H1 (cell line): Measurements from ENCODE around the gene SMAD1. TPM values are rescaled to one million over a fixed set of nuclear protein-coding genes. Genes with fewer than 3 reads are reported as not detected.

ENCODE experiments used
- CTCF ChIA-PET: fragments of 300-600 bp; sonication (Branson Sonifier 250); formaldehyde crosslinking; loops from one replicate; lab custom pipeline; 2021; ENCODE audit not compliant: partially characterized antibody; lab: Charles Lee
- POLR2A ChIA-PET: fragments of 300-600 bp; sonication (Branson Sonifier 250); formaldehyde crosslinking; loops from one replicate; lab custom pipeline; 2021; ENCODE audit warnings: inconsistent platforms; ENCODE audit not compliant: partially characterized antibody; lab: Charles Lee
- DNase-seq, 2 experiments: peaks; one replicate each; pipeline versions ENCODE4 v3.0.0 to v3.0.0-alpha.2; 2010 to 2022; ENCODE audit warnings: low spot score in 2 of 2, low read depth in 1 of 2, mixed read lengths in 1 of 2
- FAIRE-seq: peaks from 2 replicates; lab custom pipeline; 2011; peaks lifted over from hg19 to GRCh38; lab: Jason Lieb, UNC
- H2AFZ ChIP-seq: 2 replicates; pipeline ENCODE4 v1.8.1; 2012; ENCODE audit warnings: low read length, inconsistent platforms
- H2AK5ac ChIP-seq: 2 replicates; pipeline ENCODE4 v1.6.1; 2013; ENCODE audit warnings: low read depth, low read length
- H2BK120ac ChIP-seq: replicated peaks from 2 replicates; pipeline ENCODE3; 2013; ENCODE audit warnings: low read depth, low read length, inconsistent platforms
- H2BK12ac ChIP-seq: 2 replicates; pipeline ENCODE4 v1.6.1; 2013; ENCODE audit warnings: low read depth, low read length
- H2BK15ac ChIP-seq: 2 replicates; pipeline ENCODE4 v1.6.1; 2013; ENCODE audit warnings: low read length
- H2BK20ac ChIP-seq: 2 replicates; pipeline ENCODE4 v1.6.1; 2013; ENCODE audit warnings: low read length
- H2BK5ac ChIP-seq: 2 replicates; pipeline ENCODE4 v1.6.1; 2013; ENCODE audit warnings: low read depth, low read length
- H3K14ac ChIP-seq: 2 replicates; pipeline ENCODE4 v1.6.1; 2013; ENCODE audit warnings: inconsistent platforms; ENCODE audit not compliant: insufficient read length
- H3K18ac ChIP-seq: 2 replicates; pipeline ENCODE4 v1.6.1; 2013; ENCODE audit warnings: low read length; ENCODE audit errors: extremely low read depth
- H3K23ac ChIP-seq: 2 replicates; pipeline ENCODE4 v1.6.1; 2013; ENCODE audit warnings: inconsistent platforms; ENCODE audit not compliant: insufficient read length
- H3K23me2 ChIP-seq: 2 replicates; pipeline ENCODE4 v1.6.1; 2013; ENCODE audit warnings: low read depth, low read length
- H3K27ac ChIP-seq: 2 replicates; pipeline ENCODE4 v1.6.1; 2011; ENCODE audit warnings: low read depth, low read length, inconsistent platforms
- H3K27me3 ChIP-seq, 4 experiments: replicated peaks in 1 of 4; 1 replicate in 1 of 4; 2 replicates in 3 of 4; pipeline versions ENCODE4 v1.6.1 to v1.8.1; 2011 to 2013; ENCODE audit warnings: low read length in 3 of 4, mild to moderate bottlenecking in 3 of 4, inconsistent platforms in 2 of 4, mixed read lengths in 2 of 4, moderate library complexity in 1 of 4; ENCODE audit not compliant: control insufficient read depth in 3 of 4, insufficient read depth in 3 of 4; ENCODE audit errors: extremely low read depth in 1 of 4
- H3K36me3 ChIP-seq, 4 experiments: 2 replicates each; pipeline versions ENCODE4 v1.6.1 to v1.8.1; 2011 to 2013; ENCODE audit warnings: mild to moderate bottlenecking in 4 of 4, low read length in 3 of 4, moderate library complexity in 2 of 4, control low read depth in 1 of 4, inconsistent platforms in 1 of 4; ENCODE audit not compliant: insufficient read depth in 4 of 4, control insufficient read depth in 2 of 4
- H3K4ac ChIP-seq: replicated peaks from 2 replicates; pipeline ENCODE3; 2013; ENCODE audit warnings: low read length, low read depth, mixed read lengths, inconsistent platforms; ENCODE audit not compliant: insufficient read length
- H3K4me1 ChIP-seq, 4 experiments: replicated peaks in 1 of 4; 1 replicate in 1 of 4; 2 replicates in 3 of 4; pipeline versions ENCODE4 v1.6.1 to v1.8.1; 2011 to 2013; ENCODE audit warnings: low read length in 3 of 4, inconsistent platforms in 2 of 4, mixed read lengths in 1 of 4; ENCODE audit not compliant: insufficient read depth in 4 of 4, control insufficient read depth in 3 of 4
- H3K4me2 ChIP-seq, 2 experiments: 2 replicates each; pipeline versions ENCODE4 v1.6.1 to v1.8.1; 2011 to 2013; ENCODE audit warnings: low read depth in 2 of 2, low read length in 2 of 2, control low read depth in 1 of 2, inconsistent platforms in 1 of 2, mild to moderate bottlenecking in 1 of 2; ENCODE audit not compliant: insufficient read depth in 1 of 2
- H3K4me3 ChIP-seq, 4 experiments: fragments of 200-600, 300-600 bp in 1 of 4; sonication (generic), shearing (Covaris generic), sonication (Bioruptor Twin) in 1 of 4; 2 replicates each; pipeline versions ENCODE4 v1.5.1 to v1.8.1; 2011 to 2016; ENCODE audit warnings: low read length in 4 of 4, low read depth in 3 of 4, control low read depth in 2 of 4, inconsistent platforms in 2 of 4, mild to moderate bottlenecking in 2 of 4, mixed read lengths in 1 of 4, moderate library complexity in 1 of 4; ENCODE audit not compliant: insufficient read depth in 2 of 4; ENCODE audit errors: extremely low read depth in 1 of 4
- H3K56ac ChIP-seq: replicated peaks from 2 replicates; pipeline ENCODE3; 2013; ENCODE audit warnings: low read depth, mild to moderate bottlenecking, mixed read lengths, low read length, inconsistent platforms; ENCODE audit not compliant: insufficient read length
- H3K79me1 ChIP-seq: 2 replicates; pipeline ENCODE4 v1.6.1; 2013; ENCODE audit warnings: low read depth, low read length, control low read depth
- H3K79me2 ChIP-seq, 2 experiments: 2 replicates each; pipeline versions ENCODE4 v1.6.1 to v1.8.1; 2012 to 2013; ENCODE audit warnings: low read length in 2 of 2, mild to moderate bottlenecking in 2 of 2, inconsistent platforms in 1 of 2; ENCODE audit not compliant: insufficient read depth in 2 of 2, control insufficient read depth in 1 of 2
- H3K9ac ChIP-seq, 4 experiments: replicated peaks in 1 of 4; 1 replicate in 1 of 4; 2 replicates in 3 of 4; pipeline versions ENCODE4 v1.6.1 to v1.8.1; 2011 to 2013; ENCODE audit warnings: low read depth in 3 of 4, low read length in 3 of 4, control low read depth in 2 of 4, mild to moderate bottlenecking in 2 of 4, moderate library complexity in 2 of 4, inconsistent platforms in 1 of 4; ENCODE audit errors: extremely low read depth in 1 of 4
- H3K9me3 ChIP-seq, 2 experiments: 2 replicates each; pipeline versions ENCODE4 v1.6.1 to v1.8.1; 2012 to 2013; ENCODE audit warnings: mild to moderate bottlenecking in 2 of 2, moderate library complexity in 2 of 2, control low read depth in 1 of 2, inconsistent platforms in 1 of 2, low read depth in 1 of 2, low read length in 1 of 2, mixed read lengths in 1 of 2; ENCODE audit not compliant: insufficient read depth in 2 of 2
- H4K20me1 ChIP-seq, 2 experiments: replicated peaks in 1 of 2; 2 replicates each; pipeline versions ENCODE3 to v1.8.1; 2011 to 2013; ENCODE audit warnings: inconsistent platforms in 2 of 2, low read length in 2 of 2, mild to moderate bottlenecking in 1 of 2; ENCODE audit not compliant: insufficient read depth in 2 of 2, control insufficient read depth in 1 of 2
- H4K5ac ChIP-seq: 2 replicates; pipeline ENCODE4 v1.6.1; 2013; ENCODE audit warnings: low read length, low read depth, mixed read lengths, inconsistent platforms; ENCODE audit not compliant: insufficient read length
- H4K8ac ChIP-seq: 2 replicates; pipeline ENCODE4 v1.8.0; 2013; ENCODE audit warnings: mild to moderate bottlenecking, moderate library complexity, low read length, inconsistent platforms; ENCODE audit not compliant: insufficient read depth; ENCODE audit errors: extremely low read depth
- H4K91ac ChIP-seq: replicated peaks from 2 replicates; pipeline ENCODE3; 2013; ENCODE audit warnings: low read length, mixed read lengths, inconsistent platforms; ENCODE audit not compliant: insufficient read length
- ATF3 ChIP-seq: IDR thresholded peaks from 2 replicates; pipeline ENCODE4 v1.6.1; 2011; ENCODE audit warnings: low read depth, mild to moderate bottlenecking, low read length; ENCODE audit not compliant: insufficient read depth
- CHD2 ChIP-seq: IDR thresholded peaks from 2 replicates; pipeline ENCODE4 v1.6.1; 2012; ENCODE audit warnings: low read length, improper control_type of control experiment
- CREB1 ChIP-seq: IDR thresholded peaks from 2 replicates; pipeline ENCODE4 v1.6.1; 2012; ENCODE audit warnings: inconsistent platforms
- GABPA ChIP-seq: IDR thresholded peaks from 2 replicates; pipeline ENCODE4 v1.6.1; 2011; ENCODE audit warnings: mild to moderate bottlenecking, low read length, moderate library complexity, borderline replicate concordance; ENCODE audit not compliant: insufficient read depth
- KDM1A ChIP-seq: fragments of 200-600, 300-600 bp; sonication (generic); IDR thresholded peaks from 2 replicates; pipeline ENCODE4 v1.7.1; 2016; ENCODE audit warnings: mild to moderate bottlenecking, low read length, borderline replicate concordance
- KDM5A ChIP-seq: fragments of 200-600 bp; IDR thresholded peaks from 2 replicates; pipeline ENCODE4 v1.7.1; 2012; ENCODE audit warnings: mild to moderate bottlenecking, low read length, inconsistent platforms, mixed read lengths
- NRF1 ChIP-seq: IDR thresholded peaks from 2 replicates; pipeline ENCODE4 v1.6.1; 2011; ENCODE audit warnings: mild to moderate bottlenecking, low read depth, low read length, improper control_type of control experiment
- SAP30 ChIP-seq: fragments of 300-600 bp; sonication (generic); IDR thresholded peaks from 2 replicates; pipeline ENCODE4 v1.7.1; 2012; ENCODE audit warnings: low read length, moderate library complexity, mild to moderate bottlenecking, inconsistent platforms; ENCODE audit not compliant: insufficient read depth, insufficient replicate concordance
- SIX5 ChIP-seq: IDR thresholded peaks from 2 replicates; pipeline ENCODE4 v1.6.1; 2011; ENCODE audit warnings: mild to moderate bottlenecking, low read depth, low read length
- SP4 ChIP-seq: IDR thresholded peaks from 2 replicates; pipeline ENCODE4 v1.6.1; 2012; ENCODE audit warnings: low read length, inconsistent platforms
- WGBS, 2 experiments: shearing (Covaris generic) in 1 of 2; methylation state at CpG; one replicate each; pipeline versions ENCODE4 v1.1.6 to v1.1.7; 2013 to 2015; ENCODE audit warnings: low lambda C conversion rate in 2 of 2, mixed read lengths in 2 of 2, inconsistent platforms in 1 of 2, low coverage in 1 of 2, missing lambda C conversion rate in 1 of 2; ENCODE audit not compliant: insufficient replicate concordance in 2 of 2, insufficient coverage in 1 of 2, insufficient read length in 1 of 2; ENCODE audit errors: extremely low coverage in 1 of 2, missing lambda C conversion rate in 1 of 2; 5-methylcytosine and 5-hydroxymethylcytosine counted together
- polyA plus RNA-seq, 7 experiments: library from polyadenylated mRNA; depleted of rRNA in 3 of 7; stranded (reverse) in 5 of 7; unstranded in 2 of 7; fragments of >200 nt in 5 of 7; fragments of 200-250 nt in 2 of 7; gene quantifications; 1 replicate in 5 of 7; 2 replicates in 1 of 7; 4 replicates in 1 of 7; pipeline versions ENCODE4 v1.2.1 to v1.2.3, GENCODE V29; 2011 to 2013; ENCODE audit warnings: missing spikeins in 2 of 7, mixed read lengths in 2 of 7
- total RNA-seq: library from RNA; stranded (reverse); fragmentation: NEBNext Ultra II Directional; extraction: Animal tissue kit (Norgen Biotek cat#: 25700); gene quantifications from 2 replicates; pipeline ENCODE4 v1.2.1, GENCODE V29; 2021

Gene SMAD1
- total and polyA plus RNA-seq, 2 of the 8 experiments (the other 6 are each of a cell fraction or from before 2014, with no cell fraction given) = 22.6 to 25.3 TPM

- Histone ChIP-seq H3K4me3 (no peak overlapping the region), H2AK5ac (no peak overlapping the region), H2BK15ac (no peak overlapping the region), H3K9ac (no peak overlapping the region), H3K79me2 (peaks cover 0 to 64% of the 10 kb centered on the region in 2 experiments; a peak in 2 of 4 replicates), H3K79me1 (no peaks in the 10 kb centered on the region; the same call in 1 of the 2 replicates), H3K18ac (no peak overlapping the region), H3K9me3 (no peaks in the 10 kb centered on the region), H3K56ac (no peak overlapping the region), H3K4ac (no peak overlapping the region), H3K4me1 (peaks cover 0 to 3% (median 0%) of the 10 kb centered on the region in 4 experiments; a peak in 2 of 7 replicates), H2AFZ (no peak overlapping the region), H3K14ac (no peak overlapping the region), H3K27me3 (no peaks in the 10 kb centered on the region), H4K5ac (no peak overlapping the region), H4K8ac (no peak overlapping the region), H4K20me1 (no peaks in the 10 kb centered on the region), H3K27ac (no peak overlapping the region), H2BK12ac (no peak overlapping the region), H3K36me3 (no peaks in the 10 kb centered on the region), H4K91ac (no peak overlapping the region), H3K23ac (no peak overlapping the region), H2BK120ac (no peak overlapping the region), H2BK5ac (no peak overlapping the region), H3K23me2 (no peaks in the 10 kb centered on the region)
- ChIA-PET CTCF (interaction anchor here (0.7 kb wide), 1 partner anchor 892 kb away, joined by 4 read pairs; no protein-coding TSS in a partner anchor), POLR2A (no interaction called here)
- no peak for DNase-seq
- no peak for FAIRE-seq
- 93% methylated on average over 5 of the region's 5 CpGs; no CpG with 5 or more reads in 1 of the 2 experiments for WGBS, 2 experiments
- TF ChIP-seq ATF3 = no peak
- TF ChIP-seq SAP30 = no peak
- no peak for TF ChIP-seq SIX5
- no peak for TF ChIP-seq KDM5A
- TF ChIP-seq NRF1 = no peak
- TF ChIP-seq SP4 = no peak
- no peak for TF ChIP-seq GABPA
- no peak for TF ChIP-seq CREB1
- no peak for TF ChIP-seq CHD2
- TF ChIP-seq KDM1A = no peak
- TF ChIP-seq, all 59 proteins: peak for 0
- H2BK20ac ChIP-seq = no peak overlapping the region
- H3K4me2 ChIP-seq = no peak overlapping the region
These were observed 14.6 kb downstream of the SMAD1 start for GRCh38 chr4:145496292-145496691.
